Mucosa of descending colon (tissue), 3 donors: ENCODE measurements around the gene GRXCR1. TPM values are rescaled to one million over a fixed set of nuclear protein-coding genes. Genes with fewer than 3 reads are reported as not detected.

ENCODE experiments used
- ATAC-seq: fragments of 200-7000 bp; cut with Tn5 transposase; one replicate; pipeline ENCODE4 v1.9.1; 2020; ENCODE audit warnings: mild to moderate bottlenecking, moderate library complexity
- DNase-seq, 3 donors: peaks; one replicate each; pipeline ENCODE4 v3.0.0-alpha.2; 2020
- H3K36me3 ChIP-seq: fragments of 200-600 bp; one replicate; pipeline ENCODE4 v1.8.0; 2021; ENCODE audit warnings: low read depth, mild to moderate bottlenecking
- H3K4me1 ChIP-seq: fragments of 200-600 bp; one replicate; pipeline ENCODE4 v1.8.0; 2021; ENCODE audit warnings: low read depth, mild to moderate bottlenecking
- H3K4me3 ChIP-seq: fragments of 200-600 bp; one replicate; pipeline ENCODE4 v1.8.0; 2021; ENCODE audit warnings: mild to moderate bottlenecking
- H3K9me3 ChIP-seq: fragments of 200-600 bp; one replicate; pipeline ENCODE4 v1.8.0; 2021; ENCODE audit warnings: mild to moderate bottlenecking
- intact Hi-C, 2 donors: fragments of 100-400 bp; cut with DNase I in 1 of 2; cut with micrococcal nuclease in 1 of 2; formaldehyde crosslinking; loops; one replicate each; pipeline versions ENCODE4 v1.11.0 to v1.11.1; 2022; cut with DNase I, micrococcal nuclease
- total RNA-seq, 3 donors: library from RNA; stranded (reverse); fragmentation: NEBNext Ultra II Directional in 2 of 3; extraction: Animal tissue kit (Norgen Biotek cat#: 25700) in 2 of 3; gene quantifications; one replicate each; pipeline versions ENCODE4 v1.2.1 to v1.2.4, GENCODE V29; 2021 to 2023
- TF ChIP-seq, protein P1 (sequence below): fragments of 200-600 bp; IDR thresholded peaks from one replicate; pipeline ENCODE4 v1.8.0; 2022; ENCODE audit warnings: antibody characterized with exemption, mild to moderate bottlenecking
- donor health status: DM: no; HTN: no; CAD: no; lungs with moderate emphysema.
- donor health status: DM: no; HTN: no; CAD: no.
- donor health status: DM: no; HTN: yes; CAD: no.

Gene GRXCR1
- total RNA-seq, 3 donors from 2014 or later, result not detected

GRCh38 chr4:42985976-42986375 lies 93.5 kb downstream of the GRXCR1 start:
- intact Hi-C loops, result no loop called here
- Histone ChIP-seq H3K4me1 (no peaks in the 10 kb centered on the region), H3K4me3 (no peak overlapping the region), H3K36me3 (no peaks in the 10 kb centered on the region), H3K9me3 (peaks cover 21% of the 10 kb centered on the region)
- ATAC-seq (no peak), DNase-seq (no peak)
- TF ChIP-seq, protein P1, sequence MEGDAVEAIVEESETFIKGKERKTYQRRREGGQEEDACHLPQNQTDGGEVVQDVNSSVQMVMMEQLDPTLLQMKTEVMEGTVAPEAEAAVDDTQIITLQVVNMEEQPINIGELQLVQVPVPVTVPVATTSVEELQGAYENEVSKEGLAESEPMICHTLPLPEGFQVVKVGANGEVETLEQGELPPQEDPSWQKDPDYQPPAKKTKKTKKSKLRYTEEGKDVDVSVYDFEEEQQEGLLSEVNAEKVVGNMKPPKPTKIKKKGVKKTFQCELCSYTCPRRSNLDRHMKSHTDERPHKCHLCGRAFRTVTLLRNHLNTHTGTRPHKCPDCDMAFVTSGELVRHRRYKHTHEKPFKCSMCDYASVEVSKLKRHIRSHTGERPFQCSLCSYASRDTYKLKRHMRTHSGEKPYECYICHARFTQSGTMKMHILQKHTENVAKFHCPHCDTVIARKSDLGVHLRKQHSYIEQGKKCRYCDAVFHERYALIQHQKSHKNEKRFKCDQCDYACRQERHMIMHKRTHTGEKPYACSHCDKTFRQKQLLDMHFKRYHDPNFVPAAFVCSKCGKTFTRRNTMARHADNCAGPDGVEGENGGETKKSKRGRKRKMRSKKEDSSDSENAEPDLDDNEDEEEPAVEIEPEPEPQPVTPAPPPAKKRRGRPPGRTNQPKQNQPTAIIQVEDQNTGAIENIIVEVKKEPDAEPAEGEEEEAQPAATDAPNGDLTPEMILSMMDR, result no peak

- intact Hi-C loops, result no loop called here
- DNase-seq (no peak), ATAC-seq (peak; percentile 39)
- Histone ChIP-seq H3K9me3 (no peaks in the 10 kb centered on the region), H3K4me1 (no peaks in the 10 kb centered on the region), H3K36me3 (no peaks in the 10 kb centered on the region), H3K4me3 (no peak overlapping the region)
- TF ChIP-seq, protein P1, result no peak
Observed at GRCh38 chr4:42995343-42995944, 102.9 kb downstream of the GRXCR1 start.

- TF ChIP-seq, protein P1, result no peak
- DNase-seq (no peak), ATAC-seq (no peak)
- Histone ChIP-seq H3K9me3 (peaks cover 24% of the 10 kb centered on the region), H3K36me3 (no peaks in the 10 kb centered on the region), H3K4me1 (no peaks in the 10 kb centered on the region), H3K4me3 (no peak overlapping the region)
- intact Hi-C loops, result no loop called here
Observed at GRCh38 chr4:43008793-43009192, 116.3 kb downstream of the GRXCR1 start.

- no peak overlapping the region for H3K4me3 ChIP-seq
- TF ChIP-seq, protein P1, result no peak
- intact Hi-C loops, result no loop called here
- H3K9me3 ChIP-seq, result peaks cover 3% of the 10 kb centered on the region
- DNase-seq (no peak), ATAC-seq (no peak)
- H3K36me3 ChIP-seq, result no peaks in the 10 kb centered on the region
- H3K4me1 ChIP-seq, result no peaks in the 10 kb centered on the region
Observed at GRCh38 chr4:43014256-43014655, 121.7 kb downstream of the GRXCR1 start.

DNA sequence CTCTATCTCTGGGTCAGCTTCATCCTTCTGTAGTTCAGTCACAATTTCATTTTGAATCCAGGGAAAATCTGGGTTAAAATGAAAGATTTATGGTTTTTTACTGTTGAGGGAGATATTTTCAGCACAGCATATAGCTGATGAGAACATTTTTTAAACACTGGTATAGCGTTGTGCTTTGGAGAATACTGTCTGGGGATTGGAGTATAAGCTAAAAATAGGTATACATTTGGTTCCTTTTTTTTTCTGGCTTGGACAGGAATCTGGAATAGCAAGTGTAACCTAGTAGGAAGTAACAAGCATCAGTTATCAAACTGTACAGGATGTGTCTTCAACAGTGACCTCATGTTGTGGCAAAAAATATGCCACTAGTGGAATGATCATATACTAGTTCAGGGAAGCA lies 149.1 kb downstream of the GRXCR1 start:
- TF ChIP-seq, protein P1, result no peak
- Histone ChIP-seq H3K36me3 (no peaks in the 10 kb centered on the region), H3K4me1 (no peaks in the 10 kb centered on the region), H3K4me3 (no peak overlapping the region), H3K9me3 (peaks cover 6% of the 10 kb centered on the region)
- ATAC-seq (no peak), DNase-seq (no peak)
- intact Hi-C loops, result no loop called here

GRCh38 chr4:43047058-43047457 lies 154.5 kb downstream of the GRXCR1 start:
- H3K4me3 ChIP-seq, result no peak overlapping the region
- peaks cover 2% of the 10 kb centered on the region for H3K9me3 ChIP-seq
- intact Hi-C loops, result no loop called here
- TF ChIP-seq, protein P1, result no peak
- no peaks in the 10 kb centered on the region for H3K36me3 ChIP-seq
- ATAC-seq, result no peak
- H3K4me1 ChIP-seq, result no peaks in the 10 kb centered on the region
- no peak for DNase-seq
